Activated naive CD4-positive, alpha-beta T cell treated with anti-CD3 and anti-CD28 coated beads, Interleukin-2, amount 50 U/mL, for 72 hours (primary cell): ENCODE measurements around the gene EGR4. TPM values are rescaled to one million over a fixed set of nuclear protein-coding genes. Genes with fewer than 3 reads are reported as not detected.
A peak's percentile ranks its signal among the peaks of the same experiment; 100 is the strongest.

Source experiments
- ATAC-seq, 2 donors: fragments of 150-1000 bp; cut with Tn5 transposase; 2 replicates each; pipeline ENCODE4 v1.10.0; 2021; ENCODE audit warnings: mild to moderate bottlenecking in 2 of 2, moderate library complexity in 2 of 2
- DNase-seq, 2 donors: peaks; one replicate each; pipeline ENCODE4 v3.0.0; 2021 to 2022; ENCODE audit warnings: low spot score in 2 of 2
- H3K27ac Mint-ChIP-seq, 2 donors: one replicate each; pipeline ENCODE4 v1.8.0; 2022; ENCODE audit warnings: mild to moderate bottlenecking in 2 of 2, mixed read lengths in 2 of 2
- H3K36me3 Mint-ChIP-seq, 2 donors: one replicate each; pipeline ENCODE4 v1.8.0; 2022; ENCODE audit warnings: mixed read lengths in 2 of 2
- H3K9me3 Mint-ChIP-seq, 2 donors: one replicate each; pipeline ENCODE4 v1.8.0; 2022; ENCODE audit warnings: mixed read lengths in 2 of 2
- total RNA-seq, 2 donors: library from RNA; stranded (reverse); gene quantifications; one replicate each; pipeline ENCODE4 v1.2.3, GENCODE V29; 2022

EGR4 gene
- total RNA-seq, 2 donors from 2014 or later, result 0.33 TPM; not detected in 1

DNA sequence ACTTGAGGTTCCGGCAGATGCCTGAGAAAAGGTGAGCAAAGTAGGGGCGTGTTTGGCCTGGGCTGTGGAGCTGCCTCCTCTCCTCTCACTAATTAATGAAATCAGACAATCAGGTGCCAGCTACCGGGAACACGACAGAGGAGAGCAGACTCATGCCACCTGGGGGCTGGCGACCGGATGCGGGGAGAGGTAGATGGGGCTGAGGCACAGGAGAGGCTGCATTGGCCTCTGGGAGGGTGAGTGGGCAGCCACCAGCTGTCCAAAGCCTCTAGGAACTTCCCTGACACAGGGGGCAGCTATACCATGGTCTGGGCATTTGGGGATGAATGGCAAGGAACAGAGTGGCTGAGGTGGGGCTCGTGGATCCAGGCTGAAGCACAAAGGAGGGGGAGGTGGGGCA is 34.1 kb downstream of the EGR4 start:
- no peaks in the 10 kb centered on the region for H3K9me3 Mint-ChIP-seq
- ATAC-seq, result no peak
- peak overlapping the region in 1 of 2 donors; percentile 36 for H3K27ac Mint-ChIP-seq
- DNase-seq, result no peak
- H3K36me3 Mint-ChIP-seq, result no peaks in the 10 kb centered on the region

DNA sequence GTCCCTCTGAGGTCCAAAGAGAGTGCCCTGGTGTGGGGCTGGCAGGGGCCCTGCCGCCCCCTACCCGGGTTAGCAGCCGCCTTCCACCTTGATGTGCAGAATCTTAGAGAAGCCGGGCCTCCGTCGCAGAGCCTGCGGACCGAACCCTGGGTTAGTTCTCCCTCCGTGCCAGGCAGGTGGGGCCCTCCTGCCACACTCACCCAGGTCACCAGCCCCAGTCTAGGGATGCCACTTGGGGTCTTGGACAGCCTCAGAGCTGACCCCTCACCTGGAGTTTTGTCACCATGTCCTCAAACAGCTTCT is 34.5 kb downstream of the EGR4 start:
- no peaks in the 10 kb centered on the region for H3K9me3 Mint-ChIP-seq
- no peak for DNase-seq
- no peak for ATAC-seq
- no peaks in the 10 kb centered on the region for H3K36me3 Mint-ChIP-seq
- H3K27ac Mint-ChIP-seq, result peak overlapping the region in 1 of 2 donors; percentile 36

DNA sequence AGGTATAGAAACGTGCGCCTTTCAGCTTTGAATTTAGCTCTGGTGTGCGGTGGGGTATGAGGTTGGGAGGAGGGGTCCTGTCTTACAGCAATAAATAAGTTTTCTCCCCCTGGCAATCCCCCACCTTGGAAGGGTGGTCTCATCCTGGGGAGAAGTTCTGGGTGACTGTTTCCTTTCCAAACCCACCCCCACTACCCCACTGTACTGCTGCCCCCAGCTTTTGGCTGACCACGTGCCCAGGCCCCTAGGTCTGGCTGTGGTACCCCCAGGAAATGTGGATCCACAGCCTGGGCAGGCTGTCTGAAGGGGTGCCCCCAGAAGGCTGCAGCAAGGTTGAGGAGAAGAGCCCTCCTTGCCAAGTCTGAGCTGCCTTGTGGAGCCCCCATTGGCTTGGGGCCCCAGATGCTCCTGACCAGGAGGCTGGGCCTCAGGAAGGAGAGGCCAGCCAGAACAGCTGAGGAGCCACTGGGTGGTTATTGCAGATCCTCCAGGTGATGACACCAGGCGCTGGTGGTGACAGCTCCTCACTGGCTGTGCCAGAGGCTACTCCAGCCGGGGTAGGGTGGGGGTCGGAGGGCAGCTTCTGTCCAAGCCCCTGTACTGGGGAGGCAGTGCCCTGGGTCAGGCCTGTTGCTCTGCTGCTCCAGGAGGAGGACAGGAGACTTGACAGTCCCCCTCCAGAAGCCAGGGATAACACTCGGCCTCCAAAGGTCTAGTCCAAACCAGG is 35.0 kb downstream of the EGR4 start:
- Mint-ChIP-seq H3K36me3 (peaks cover 0 to 1% of the 10 kb centered on the region in 2 donors), H3K9me3 (no peaks in the 10 kb centered on the region), H3K27ac (no peak overlapping the region)
- ATAC-seq (no peak), DNase-seq (no peak)

DNA sequence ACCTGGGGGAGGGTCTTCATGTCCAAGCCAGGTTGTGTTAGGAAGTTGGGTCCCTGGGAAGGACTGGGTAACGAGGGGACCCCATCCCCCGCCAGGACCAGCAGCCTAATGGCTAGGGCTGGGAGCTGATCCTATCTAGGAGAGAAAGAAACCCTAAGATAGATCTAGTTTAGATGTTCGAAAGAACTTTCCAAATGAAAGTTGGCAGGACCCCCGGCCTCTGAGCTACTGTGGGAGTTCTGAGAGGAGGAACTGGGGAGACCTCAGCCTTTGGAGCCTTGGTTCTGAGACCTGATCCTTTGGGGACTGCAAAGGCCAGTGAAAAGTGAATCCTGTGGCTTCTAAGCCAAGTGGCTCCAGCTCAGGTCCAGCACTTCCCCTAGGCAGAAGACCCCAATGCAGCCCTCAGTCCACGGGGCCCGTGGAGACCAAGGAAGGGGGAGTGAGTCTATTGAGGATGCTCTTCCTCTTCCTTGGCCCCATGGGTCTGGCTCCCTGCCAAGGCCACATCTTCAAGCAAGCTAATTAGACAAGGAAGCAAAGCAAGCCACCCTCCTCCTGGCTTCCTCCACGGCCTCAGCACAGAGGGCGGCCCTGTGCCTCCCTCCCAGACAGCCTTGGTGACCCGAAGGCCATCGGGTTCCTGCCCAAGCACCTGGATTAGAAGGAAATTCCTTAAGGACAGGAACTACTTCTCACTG is 35.8 kb downstream of the EGR4 start:
- ATAC-seq (no peak), DNase-seq (no peak)
- Mint-ChIP-seq H3K9me3 (no peaks in the 10 kb centered on the region), H3K36me3 (peaks cover 0 to 4% of the 10 kb centered on the region in 2 donors), H3K27ac (no peak overlapping the region)

DNA sequence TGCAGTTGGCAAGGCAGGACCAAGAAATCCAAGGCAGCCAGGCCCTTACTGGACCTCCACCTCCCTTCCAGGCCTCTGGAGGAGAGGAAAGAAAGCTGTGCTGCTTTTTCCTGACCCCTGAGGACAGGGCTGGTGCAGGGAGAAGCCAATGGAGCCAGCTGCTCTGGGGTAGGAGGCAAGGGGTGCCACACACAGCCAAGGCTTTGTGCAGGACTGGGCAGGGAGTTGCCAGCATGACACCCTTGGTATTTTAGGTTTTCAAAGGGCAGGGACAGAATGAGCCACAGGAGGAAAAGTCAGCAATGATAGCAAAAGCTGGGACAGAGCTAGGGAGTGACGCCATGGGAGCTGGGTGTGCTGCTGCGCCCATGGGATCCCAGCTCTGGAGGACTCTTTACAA is 36.3 kb downstream of the EGR4 start:
- peak; percentile 5 to 6 for ATAC-seq
- DNase-seq, result no peak
- H3K36me3 Mint-ChIP-seq, result peaks cover 0 to 4% of the 10 kb centered on the region in 2 donors

DNA sequence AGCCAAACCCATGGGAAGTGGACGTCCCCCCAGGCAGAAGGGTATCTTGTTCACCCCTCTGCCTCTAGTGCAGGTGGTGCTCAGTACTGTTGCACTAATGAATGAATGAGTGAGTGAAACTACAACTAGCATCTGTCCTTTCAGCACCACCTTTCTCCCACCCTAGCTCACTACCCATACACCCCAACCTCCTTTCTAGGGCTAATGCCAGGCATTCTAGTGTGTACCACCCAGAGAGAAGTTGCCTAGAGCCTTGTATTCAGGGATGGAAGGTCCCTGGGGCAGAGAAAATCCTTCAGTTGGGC is 36.8 kb downstream of the EGR4 start:
- H3K27ac Mint-ChIP-seq, result peak overlapping the region in 1 of 2 donors; percentile 55
- no peaks in the 10 kb centered on the region for H3K9me3 Mint-ChIP-seq
- ATAC-seq (no peak), DNase-seq (no peak)
- peaks cover 0 to 4% of the 10 kb centered on the region in 2 donors for H3K36me3 Mint-ChIP-seq

More for the DNA sequence above, 36.3 kb downstream of the EGR4 start:
- Mint-ChIP-seq H3K27ac (peak overlapping the region in 1 of 2 donors; percentile 55), H3K9me3 (no peaks in the 10 kb centered on the region)

DNA sequence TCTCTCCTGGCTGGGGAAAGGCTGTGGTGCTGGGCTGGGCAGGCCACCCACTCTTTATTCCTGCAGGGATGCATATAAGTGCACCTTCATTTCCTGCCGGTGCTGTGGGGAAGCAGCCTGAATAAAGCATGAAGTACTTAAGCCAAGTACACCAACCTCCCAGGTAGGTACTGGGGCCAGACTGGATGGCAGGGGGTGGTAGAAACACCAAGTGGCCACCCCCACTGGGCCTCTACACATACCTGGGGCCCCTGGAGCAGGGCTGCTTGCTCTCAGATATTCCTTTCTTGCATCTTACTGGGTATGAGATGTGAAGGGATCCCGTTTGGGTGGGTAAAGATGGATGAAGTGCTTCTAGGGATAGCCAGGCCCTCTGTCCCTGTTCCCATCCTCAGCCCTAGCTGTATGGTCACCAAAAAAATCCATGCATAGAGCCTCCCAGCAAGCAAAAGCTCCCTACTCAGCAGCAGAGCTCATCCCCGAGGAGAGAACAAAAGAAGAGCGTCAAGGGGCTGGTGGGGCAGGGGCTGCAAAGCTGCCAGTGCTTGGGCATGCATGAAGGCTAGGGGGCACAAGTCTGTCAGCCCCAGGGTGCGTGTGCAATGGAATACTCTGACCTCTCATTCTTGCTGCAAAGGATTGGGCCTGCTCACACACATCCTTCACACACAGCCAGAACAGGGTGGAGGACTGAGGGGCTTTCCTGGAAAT is 37.3 kb downstream of the EGR4 start:
- Mint-ChIP-seq H3K36me3 (peaks cover 0 to 4% of the 10 kb centered on the region in 2 donors), H3K9me3 (no peaks in the 10 kb centered on the region), H3K27ac (no peak overlapping the region)
- DNase-seq, result no peak
- ATAC-seq, result no peak

DNA sequence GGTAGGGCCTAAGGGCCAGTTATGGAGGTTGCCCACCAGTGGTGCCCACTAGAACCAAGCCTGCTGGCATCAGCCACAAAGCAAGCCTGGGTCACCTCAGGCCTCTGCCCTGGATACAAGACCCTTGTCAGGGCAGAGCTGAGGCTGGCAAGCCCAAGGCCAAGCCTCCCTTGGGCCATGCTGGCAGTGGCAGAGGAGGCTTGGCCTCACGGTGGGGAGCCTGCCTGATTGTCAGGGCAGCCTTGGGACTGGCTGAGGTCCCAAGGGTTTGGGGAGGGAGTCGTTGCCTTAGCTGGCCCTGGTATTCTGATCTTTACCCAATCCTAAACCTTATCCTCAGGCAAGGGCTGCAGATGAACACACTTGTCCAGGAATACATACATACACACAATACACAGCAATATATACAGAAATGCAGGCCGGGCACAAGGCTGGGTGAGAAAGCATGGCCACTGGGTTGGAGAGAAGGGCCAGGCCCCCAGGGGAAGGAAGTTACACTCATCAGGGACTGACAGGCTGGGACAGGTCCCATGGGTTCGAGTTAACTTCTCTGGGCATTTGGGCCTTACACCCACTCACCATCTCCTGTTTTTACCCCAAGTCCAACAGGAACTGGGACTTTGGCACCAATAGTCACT is 38.2 kb downstream of the EGR4 start:
- ATAC-seq, result no peak
- no peaks in the 10 kb centered on the region for H3K9me3 Mint-ChIP-seq
- peaks cover 4 to 5% of the 10 kb centered on the region in 2 donors for H3K36me3 Mint-ChIP-seq
- H3K27ac Mint-ChIP-seq, result peak overlapping the region; percentile 66 to 72
- DNase-seq, result no peak

DNA sequence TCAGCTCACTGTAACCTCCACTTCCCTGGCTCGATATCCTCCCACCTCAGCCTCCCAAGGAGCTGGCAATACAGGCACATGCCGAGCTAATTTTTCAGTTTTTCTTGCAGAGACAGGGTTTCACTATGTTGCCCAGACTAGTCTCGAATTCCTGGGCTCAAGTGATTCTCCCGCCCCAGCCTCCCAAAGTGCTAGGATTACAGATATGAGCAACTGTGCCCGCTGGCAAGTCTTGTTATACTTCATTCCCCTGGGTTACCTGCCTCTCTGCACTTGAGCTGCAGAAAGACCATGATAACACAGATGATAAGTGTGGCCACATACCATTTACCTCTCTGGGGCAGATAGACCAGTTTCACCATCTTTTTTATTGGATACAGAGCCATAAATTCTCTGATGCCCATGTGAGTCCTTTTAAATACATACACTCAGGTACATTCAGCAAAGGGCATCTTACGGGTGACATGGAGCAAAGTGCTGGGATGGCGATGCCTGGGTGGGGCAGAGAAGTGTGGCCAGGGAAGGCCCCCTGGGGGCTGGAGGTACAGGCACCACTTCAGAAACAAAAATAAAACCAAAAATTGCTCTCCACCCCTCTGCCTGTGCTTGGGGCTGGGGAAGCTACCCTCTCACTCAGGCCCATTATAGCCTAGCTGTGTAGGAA is 38.9 kb downstream of the EGR4 start:
- ATAC-seq (no peak), DNase-seq (no peak)
- no peaks in the 10 kb centered on the region for H3K9me3 Mint-ChIP-seq
- H3K27ac Mint-ChIP-seq, result peak overlapping the region in 1 of 2 donors; percentile 66
- peaks cover 10 to 11% of the 10 kb centered on the region in 2 donors for H3K36me3 Mint-ChIP-seq

DNA sequence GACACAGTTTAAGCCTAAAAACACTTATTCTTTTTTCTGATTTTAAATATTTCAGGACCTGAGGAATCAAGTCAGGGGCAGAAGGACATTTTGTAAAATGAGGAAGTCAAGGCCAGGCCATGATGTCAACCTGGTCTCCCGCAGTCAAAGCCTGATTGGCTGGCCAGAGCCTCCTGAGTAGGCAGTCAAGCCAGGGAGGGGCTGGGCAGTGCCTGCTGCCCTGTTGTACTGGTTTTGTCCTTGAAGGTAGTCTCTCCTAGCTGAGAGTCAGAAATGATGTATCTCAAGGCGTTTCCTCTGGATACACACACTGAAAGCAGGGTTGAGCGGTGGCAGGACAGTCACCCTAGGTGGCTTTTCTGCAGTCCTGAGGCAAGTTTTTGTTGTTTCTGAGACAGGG is 39.4 kb downstream of the EGR4 start:
- Mint-ChIP-seq H3K9me3 (no peaks in the 10 kb centered on the region), H3K27ac (peak overlapping the region in 1 of 2 donors; percentile 53), H3K36me3 (peaks cover 11 to 14% of the 10 kb centered on the region in 2 donors)
- DNase-seq, result no peak
- no peak for ATAC-seq

DNA sequence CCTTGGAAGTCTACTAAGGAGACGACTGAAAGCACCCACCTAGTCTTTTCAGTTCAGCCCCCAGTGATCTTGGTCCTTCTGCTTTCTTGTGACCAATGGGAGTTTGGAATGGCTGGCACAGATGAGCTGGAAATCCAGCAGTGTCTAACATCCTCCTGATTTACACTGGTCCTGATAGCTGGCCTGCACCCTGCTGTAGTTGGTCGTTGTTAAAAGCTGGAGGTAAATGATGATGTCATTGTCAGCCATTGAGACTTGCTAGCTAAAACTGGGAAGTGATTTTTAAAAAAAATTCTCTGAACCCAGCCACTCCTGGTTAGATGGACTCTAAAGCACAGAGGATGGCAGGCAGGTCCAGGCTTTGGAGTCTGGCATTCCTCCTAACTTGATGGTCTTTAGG is 39.9 kb downstream of the EGR4 start:
- H3K9me3 Mint-ChIP-seq, result no peaks in the 10 kb centered on the region
- peak overlapping the region; percentile 53 to 71 for H3K27ac Mint-ChIP-seq
- peaks cover 11 to 14% of the 10 kb centered on the region in 2 donors for H3K36me3 Mint-ChIP-seq
- ATAC-seq (no peak), DNase-seq (no peak)

DNA sequence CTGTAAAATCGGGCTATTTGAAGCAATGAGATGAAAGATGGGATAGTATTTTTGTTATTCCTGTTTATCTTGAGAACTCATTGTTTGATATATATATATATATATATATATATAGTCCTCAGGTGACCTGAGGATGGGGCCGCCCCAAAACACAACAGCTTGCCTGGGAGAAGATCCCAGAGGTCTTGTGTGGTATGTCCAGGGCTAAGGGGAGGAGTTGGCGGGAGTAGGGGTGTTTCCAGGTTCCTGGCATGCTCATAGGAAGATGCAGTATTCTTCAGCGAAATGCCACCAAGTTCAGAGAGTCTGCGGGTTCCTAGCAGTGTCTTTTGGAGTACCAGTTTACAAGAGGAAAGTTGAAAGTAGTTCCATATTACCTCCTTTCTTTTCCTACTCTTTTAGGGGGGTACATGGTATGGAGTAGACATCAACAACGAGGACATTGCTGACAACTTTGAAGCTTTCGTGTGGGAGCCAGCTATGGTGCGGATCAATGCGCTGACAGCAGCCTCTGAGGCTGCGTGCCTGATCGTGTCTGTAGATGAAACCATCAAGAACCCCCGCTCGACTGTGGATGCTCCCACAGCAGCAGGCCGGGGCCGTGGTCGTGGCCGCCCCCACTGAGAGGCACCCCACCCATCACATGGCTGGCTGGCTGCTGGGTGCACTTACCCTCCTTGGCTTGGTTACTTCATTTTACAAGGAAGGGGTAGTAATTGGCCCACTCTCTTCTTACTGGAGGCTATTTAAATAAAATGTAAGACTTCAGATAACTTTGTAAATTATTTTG is 40.9 kb downstream of the EGR4 start:
- H3K9me3 Mint-ChIP-seq, result no peaks in the 10 kb centered on the region
- H3K36me3 Mint-ChIP-seq, result peaks cover 11 to 14% of the 10 kb centered on the region in 2 donors
- peak overlapping the region in 1 of 2 donors; percentile 53 for H3K27ac Mint-ChIP-seq
- DNase-seq, result no peak
- ATAC-seq, result no peak

DNA sequence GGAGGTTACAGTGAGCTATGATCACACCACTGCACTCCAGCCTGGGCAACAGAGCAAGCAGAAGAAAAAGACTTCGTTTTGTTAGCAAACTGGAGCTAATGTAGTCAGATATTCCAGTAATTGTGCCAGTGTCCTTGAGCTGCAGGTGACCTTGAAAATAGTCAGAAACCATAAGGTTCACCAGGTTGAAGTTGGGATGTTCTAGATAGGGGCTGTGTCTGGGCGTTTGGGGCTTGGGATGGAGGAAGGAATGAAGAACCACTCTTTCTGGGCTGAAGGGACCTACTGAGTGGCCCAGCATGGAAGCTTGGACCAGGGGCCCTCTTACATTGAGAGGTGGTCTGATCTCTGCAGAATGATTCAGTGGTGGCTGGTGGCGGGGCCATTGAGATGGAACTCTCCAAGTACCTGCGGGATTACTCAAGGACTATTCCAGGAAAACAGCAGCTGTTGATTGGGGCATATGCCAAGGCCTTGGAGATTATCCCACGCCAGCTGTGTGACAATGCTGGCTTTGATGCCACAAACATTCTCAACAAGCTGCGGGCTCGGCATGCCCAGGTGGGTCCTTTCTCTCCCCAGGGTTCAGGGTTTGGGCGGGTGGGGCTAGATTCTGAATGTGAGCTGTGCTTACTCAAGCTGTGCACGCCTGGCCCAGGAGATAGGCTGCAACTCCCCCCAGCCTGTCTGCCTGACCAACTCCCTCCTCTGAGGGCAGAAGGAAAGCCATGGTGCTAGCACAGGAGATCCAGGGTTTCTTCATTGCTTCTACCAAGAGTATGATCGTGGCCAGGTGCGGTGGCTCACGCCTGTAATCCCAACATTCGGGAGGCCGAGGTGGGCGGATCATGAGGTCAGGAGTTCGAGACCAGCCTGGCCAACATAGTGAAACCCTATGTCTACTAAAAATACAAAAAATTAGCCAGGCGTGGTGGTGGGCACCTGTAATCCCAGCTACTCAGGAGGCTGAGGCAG is 42.2 kb downstream of the EGR4 start:
- DNase-seq (no peak), ATAC-seq (no peak)
- Mint-ChIP-seq H3K27ac (peak overlapping the region in 1 of 2 donors; percentile 47), H3K9me3 (no peaks in the 10 kb centered on the region), H3K36me3 (peaks cover 19 to 22% of the 10 kb centered on the region in 2 donors)

DNA sequence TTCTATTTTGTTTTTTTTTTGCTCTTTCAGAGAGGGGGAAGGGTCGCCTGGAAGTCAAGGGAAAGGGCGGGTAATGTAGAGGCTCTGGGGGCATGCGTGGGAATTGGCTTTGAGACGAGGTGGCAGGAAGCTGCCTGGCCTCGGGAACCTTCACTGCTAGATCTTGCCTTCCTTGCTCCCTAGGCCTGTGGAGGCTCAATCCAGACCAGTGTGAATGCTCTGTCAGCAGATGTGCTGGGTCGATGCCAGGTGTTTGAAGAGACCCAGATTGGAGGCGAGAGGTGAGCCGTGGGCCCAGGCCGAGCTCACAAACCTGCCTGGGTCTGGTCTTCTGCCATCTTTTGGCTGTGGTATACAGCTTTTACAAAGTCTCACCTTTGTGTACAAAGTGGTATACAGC is 43.7 kb downstream of the EGR4 start:
- peaks cover 19 to 28% of the 10 kb centered on the region in 2 donors for H3K36me3 Mint-ChIP-seq
- H3K9me3 Mint-ChIP-seq, result no peaks in the 10 kb centered on the region
- no peak for ATAC-seq
- peak overlapping the region; percentile 47 to 51 for H3K27ac Mint-ChIP-seq
- no peak for DNase-seq

DNA sequence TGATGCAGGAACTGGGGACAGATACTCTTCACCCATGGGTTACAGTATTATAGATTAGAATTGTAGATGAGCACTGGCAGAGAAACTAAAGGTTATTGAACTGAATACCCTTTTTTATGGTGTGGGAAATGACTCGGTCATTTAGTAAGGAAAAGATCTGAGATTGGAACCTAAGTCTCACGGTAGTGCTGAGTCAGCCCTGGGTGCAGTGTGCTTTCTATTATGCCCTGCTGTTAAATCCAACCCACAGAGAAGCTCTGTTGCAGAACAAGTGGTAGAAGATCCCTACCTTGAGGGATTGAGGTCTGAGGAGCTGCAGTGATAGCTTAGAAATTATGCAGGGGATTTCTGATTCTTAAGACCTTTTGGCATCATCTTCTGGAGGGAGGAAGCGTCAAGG is 46.5 kb downstream of the EGR4 start:
- Mint-ChIP-seq H3K27ac (peak overlapping the region; percentile 31 to 37), H3K9me3 (no peaks in the 10 kb centered on the region), H3K36me3 (peaks cover 19 to 24% of the 10 kb centered on the region in 2 donors)
- ATAC-seq (no peak), DNase-seq (no peak)
